GM18870 (cell line): ENCODE measurements around the gene NAV3.
"Not testable (repeated sequence)": the region's sequence is repeated elsewhere in the genome, so short reads cannot be mapped to it uniquely, and the experiment has no call there.

Experiments used
- ATAC-seq: cut with Tn5 transposase; IDR thresholded peaks from one replicate; pipeline ENCODE4 v1.9.1; 2021; ENCODE audit warnings: moderate library complexity; ENCODE audit not compliant: unreplicated experiment

The NAV3 gene

GRCh38 chr12:78239544-78239943 is 408.9 kb downstream of the NAV3 start:
- no peak for ATAC-seq

GRCh38 chr12:78240827-78241226 is 410.1 kb downstream of the NAV3 start:
- ATAC-seq, result no peak

GRCh38 chr12:78241446-78241845 is 410.8 kb downstream of the NAV3 start:
- no peak for ATAC-seq

- no peak for ATAC-seq
Observed at GRCh38 chr12:78244916-78245507, 414.3 kb downstream of the NAV3 start.

- ATAC-seq, result no peak
Observed at GRCh38 chr12:78248321-78248720, 417.6 kb downstream of the NAV3 start.

GRCh38 chr12:78249578-78249977 is 418.9 kb downstream of the NAV3 start:
- ATAC-seq, result no peak

- not testable (repeated sequence) for ATAC-seq
Observed at GRCh38 chr12:78257662-78258061, 427.0 kb downstream of the NAV3 start.

GRCh38 chr12:78260976-78261375 is 430.3 kb downstream of the NAV3 start:
- ATAC-seq, result no peak

GRCh38 chr12:78261901-78262300 is 431.2 kb downstream of the NAV3 start:
- no peak for ATAC-seq
